ENCODE data around the gene BSPRY. TPM values are rescaled to one million over a fixed set of nuclear protein-coding genes. Genes with fewer than 3 reads are reported as not detected.
A peak's percentile ranks its signal among the peaks of the same experiment; 100 is the strongest.

BSPRY gene
- total and polyA plus RNA-seq, 2 of the 13 experiments (the other 11 are each of a cell fraction or from before 2014, with no cell fraction given): 0.09 to 0.26 TPM

DNA sequence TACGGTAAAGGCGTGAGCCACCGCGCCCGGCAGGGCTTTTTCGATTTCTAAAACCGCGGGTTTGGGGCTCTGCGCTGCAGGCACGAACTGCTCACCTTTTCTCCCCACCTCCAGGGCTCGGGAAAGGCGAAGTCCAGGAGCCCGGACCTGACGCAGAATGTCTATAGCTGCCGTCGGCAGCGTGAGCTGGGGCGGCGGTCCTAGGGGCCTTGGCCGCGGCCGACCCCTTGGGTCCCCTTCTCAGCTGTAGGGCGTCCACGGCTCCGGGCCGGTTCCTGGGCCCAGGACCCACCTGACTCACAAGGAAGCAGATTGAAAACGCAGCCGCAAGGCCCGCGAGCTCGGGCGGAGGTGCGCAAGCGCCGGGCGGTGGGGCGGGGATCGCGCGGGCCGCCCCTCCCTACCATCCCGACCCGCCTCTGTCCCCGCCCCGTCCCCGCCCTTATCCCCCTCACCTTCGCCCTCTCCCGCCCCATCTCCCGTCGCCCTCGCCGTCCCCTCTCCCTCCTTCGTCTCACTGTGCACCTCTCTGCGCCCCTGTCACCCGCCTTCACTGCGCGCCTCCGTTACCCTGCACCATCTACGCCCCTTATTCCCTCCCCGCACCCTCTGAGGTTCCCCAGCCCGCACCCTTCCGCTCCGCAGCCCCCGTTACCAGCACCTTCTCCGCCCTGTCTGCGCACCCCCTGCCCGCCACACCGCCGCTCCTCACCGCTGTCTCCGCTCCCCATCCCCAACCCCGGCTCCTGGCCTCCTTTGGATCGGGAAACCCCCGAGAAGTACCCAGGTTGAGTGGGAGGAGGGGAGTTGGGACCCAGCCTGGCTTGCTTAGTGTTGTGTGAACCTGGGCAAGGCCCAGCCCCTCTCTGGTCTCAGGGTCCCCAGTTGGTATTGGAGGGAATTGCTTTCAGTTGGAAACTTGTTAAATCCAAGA, 27.6 kb downstream of the BSPRY start, which contains the start of gene HDHD3 (continued):
- TF ChIP-seq ZNF552 (CRISPR knock-in tag; IDR thresholded peaks at IDR 0.05; ENCODE audit: borderline replicate concordance) (no peak), GTF3A (CRISPR knock-in tag; conservative IDR thresholded peaks at IDR 0.05) (no peak), FIP1L1 (IDR thresholded peaks at IDR 0.05; ENCODE audit: borderline replicate concordance, insufficient read depth, low read depth, low read length) (no peak), ZSCAN9 (CRISPR knock-in tag; IDR thresholded peaks at IDR 0.05; ENCODE audit: borderline replicate concordance) (peak; percentile 51; the same call in 1 of the 2 replicates), ZNF224 (CRISPR knock-in tag; IDR thresholded peaks at IDR 0.05) (no peak), PHF21A (CRISPR knock-in tag; IDR thresholded peaks at IDR 0.05) (peak; percentile 27; the same call in 1 of the 2 replicates), MEIS1 (CRISPR knock-in tag; IDR thresholded peaks at IDR 0.05; ENCODE audit: borderline replicate concordance) (no peak), REL (CRISPR knock-in tag; conservative IDR thresholded peaks at IDR 0.05) (no peak), MZF1 (CRISPR knock-in tag; IDR thresholded peaks at IDR 0.05; ENCODE audit: borderline replicate concordance) (no peak), KMT2A (CRISPR knock-in tag; IDR thresholded peaks at IDR 0.05) (no peak), KDM1A (CRISPR knock-in tag; IDR thresholded peaks at IDR 0.05) (no peak), ZNF264 (CRISPR knock-in tag; IDR thresholded peaks at IDR 0.05) (no peak)
- TF ChIP-seq, protein P1, sequence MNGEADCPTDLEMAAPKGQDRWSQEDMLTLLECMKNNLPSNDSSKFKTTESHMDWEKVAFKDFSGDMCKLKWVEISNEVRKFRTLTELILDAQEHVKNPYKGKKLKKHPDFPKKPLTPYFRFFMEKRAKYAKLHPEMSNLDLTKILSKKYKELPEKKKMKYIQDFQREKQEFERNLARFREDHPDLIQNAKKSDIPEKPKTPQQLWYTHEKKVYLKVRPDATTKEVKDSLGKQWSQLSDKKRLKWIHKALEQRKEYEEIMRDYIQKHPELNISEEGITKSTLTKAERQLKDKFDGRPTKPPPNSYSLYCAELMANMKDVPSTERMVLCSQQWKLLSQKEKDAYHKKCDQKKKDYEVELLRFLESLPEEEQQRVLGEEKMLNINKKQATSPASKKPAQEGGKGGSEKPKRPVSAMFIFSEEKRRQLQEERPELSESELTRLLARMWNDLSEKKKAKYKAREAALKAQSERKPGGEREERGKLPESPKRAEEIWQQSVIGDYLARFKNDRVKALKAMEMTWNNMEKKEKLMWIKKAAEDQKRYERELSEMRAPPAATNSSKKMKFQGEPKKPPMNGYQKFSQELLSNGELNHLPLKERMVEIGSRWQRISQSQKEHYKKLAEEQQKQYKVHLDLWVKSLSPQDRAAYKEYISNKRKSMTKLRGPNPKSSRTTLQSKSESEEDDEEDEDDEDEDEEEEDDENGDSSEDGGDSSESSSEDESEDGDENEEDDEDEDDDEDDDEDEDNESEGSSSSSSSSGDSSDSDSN (CRISPR knock-in tag; IDR thresholded peaks at IDR 0.05): peak; percentile 79
- TF ChIP-seq, protein P2, sequence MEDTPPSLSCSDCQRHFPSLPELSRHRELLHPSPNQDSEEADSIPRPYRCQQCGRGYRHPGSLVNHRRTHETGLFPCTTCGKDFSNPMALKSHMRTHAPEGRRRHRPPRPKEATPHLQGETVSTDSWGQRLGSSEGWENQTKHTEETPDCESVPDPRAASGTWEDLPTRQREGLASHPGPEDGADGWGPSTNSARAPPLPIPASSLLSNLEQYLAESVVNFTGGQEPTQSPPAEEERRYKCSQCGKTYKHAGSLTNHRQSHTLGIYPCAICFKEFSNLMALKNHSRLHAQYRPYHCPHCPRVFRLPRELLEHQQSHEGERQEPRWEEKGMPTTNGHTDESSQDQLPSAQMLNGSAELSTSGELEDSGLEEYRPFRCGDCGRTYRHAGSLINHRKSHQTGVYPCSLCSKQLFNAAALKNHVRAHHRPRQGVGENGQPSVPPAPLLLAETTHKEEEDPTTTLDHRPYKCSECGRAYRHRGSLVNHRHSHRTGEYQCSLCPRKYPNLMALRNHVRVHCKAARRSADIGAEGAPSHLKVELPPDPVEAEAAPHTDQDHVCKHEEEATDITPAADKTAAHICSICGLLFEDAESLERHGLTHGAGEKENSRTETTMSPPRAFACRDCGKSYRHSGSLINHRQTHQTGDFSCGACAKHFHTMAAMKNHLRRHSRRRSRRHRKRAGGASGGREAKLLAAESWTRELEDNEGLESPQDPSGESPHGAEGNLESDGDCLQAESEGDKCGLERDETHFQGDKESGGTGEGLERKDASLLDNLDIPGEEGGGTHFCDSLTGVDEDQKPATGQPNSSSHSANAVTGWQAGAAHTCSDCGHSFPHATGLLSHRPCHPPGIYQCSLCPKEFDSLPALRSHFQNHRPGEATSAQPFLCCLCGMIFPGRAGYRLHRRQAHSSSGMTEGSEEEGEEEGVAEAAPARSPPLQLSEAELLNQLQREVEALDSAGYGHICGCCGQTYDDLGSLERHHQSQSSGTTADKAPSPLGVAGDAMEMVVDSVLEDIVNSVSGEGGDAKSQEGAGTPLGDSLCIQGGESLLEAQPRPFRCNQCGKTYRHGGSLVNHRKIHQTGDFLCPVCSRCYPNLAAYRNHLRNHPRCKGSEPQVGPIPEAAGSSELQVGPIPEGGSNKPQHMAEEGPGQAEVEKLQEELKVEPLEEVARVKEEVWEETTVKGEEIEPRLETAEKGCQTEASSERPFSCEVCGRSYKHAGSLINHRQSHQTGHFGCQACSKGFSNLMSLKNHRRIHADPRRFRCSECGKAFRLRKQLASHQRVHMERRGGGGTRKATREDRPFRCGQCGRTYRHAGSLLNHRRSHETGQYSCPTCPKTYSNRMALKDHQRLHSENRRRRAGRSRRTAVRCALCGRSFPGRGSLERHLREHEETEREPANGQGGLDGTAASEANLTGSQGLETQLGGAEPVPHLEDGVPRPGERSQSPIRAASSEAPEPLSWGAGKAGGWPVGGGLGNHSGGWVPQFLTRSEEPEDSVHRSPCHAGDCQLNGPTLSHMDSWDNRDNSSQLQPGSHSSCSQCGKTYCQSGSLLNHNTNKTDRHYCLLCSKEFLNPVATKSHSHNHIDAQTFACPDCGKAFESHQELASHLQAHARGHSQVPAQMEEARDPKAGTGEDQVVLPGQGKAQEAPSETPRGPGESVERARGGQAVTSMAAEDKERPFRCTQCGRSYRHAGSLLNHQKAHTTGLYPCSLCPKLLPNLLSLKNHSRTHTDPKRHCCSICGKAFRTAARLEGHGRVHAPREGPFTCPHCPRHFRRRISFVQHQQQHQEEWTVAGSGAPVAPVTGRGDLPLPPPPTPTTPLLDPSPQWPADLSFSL (CRISPR knock-in tag; IDR thresholded peaks at IDR 0.05): no peak
- TF ChIP-seq, protein P3, sequence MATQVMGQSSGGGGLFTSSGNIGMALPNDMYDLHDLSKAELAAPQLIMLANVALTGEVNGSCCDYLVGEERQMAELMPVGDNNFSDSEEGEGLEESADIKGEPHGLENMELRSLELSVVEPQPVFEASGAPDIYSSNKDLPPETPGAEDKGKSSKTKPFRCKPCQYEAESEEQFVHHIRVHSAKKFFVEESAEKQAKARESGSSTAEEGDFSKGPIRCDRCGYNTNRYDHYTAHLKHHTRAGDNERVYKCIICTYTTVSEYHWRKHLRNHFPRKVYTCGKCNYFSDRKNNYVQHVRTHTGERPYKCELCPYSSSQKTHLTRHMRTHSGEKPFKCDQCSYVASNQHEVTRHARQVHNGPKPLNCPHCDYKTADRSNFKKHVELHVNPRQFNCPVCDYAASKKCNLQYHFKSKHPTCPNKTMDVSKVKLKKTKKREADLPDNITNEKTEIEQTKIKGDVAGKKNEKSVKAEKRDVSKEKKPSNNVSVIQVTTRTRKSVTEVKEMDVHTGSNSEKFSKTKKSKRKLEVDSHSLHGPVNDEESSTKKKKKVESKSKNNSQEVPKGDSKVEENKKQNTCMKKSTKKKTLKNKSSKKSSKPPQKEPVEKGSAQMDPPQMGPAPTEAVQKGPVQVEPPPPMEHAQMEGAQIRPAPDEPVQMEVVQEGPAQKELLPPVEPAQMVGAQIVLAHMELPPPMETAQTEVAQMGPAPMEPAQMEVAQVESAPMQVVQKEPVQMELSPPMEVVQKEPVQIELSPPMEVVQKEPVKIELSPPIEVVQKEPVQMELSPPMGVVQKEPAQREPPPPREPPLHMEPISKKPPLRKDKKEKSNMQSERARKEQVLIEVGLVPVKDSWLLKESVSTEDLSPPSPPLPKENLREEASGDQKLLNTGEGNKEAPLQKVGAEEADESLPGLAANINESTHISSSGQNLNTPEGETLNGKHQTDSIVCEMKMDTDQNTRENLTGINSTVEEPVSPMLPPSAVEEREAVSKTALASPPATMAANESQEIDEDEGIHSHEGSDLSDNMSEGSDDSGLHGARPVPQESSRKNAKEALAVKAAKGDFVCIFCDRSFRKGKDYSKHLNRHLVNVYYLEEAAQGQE (IDR thresholded peaks at IDR 0.05; ENCODE audit: borderline replicate concordance in 1 of 2, low read depth in 1 of 2, low read length in 2 of 2): no peak; a peak in 1 of 4 replicates
